ENCODE results near the gene ZNF367.

DNA sequence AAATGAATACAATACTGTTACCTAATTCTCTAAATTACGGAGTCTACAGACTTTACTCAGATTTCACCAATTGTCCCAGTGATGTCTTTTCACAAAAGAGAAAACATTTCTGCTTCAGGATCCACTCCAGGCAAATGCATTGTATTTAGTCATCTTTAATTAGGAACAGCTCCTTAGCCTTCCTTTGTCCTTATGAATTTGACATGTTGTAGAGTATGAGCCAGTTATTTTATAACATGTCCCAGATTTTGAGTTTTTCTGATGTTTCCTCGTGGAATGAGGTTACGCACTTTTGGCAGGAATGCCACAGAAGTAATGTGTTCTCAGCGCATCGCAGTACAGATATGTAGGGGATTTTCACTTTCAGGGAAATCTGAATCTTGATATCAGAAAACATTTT, 42.3 kb upstream of the ZNF367 start:
- TF ChIP-seq RCOR1 (IDR thresholded peaks at IDR 0.05; ENCODE audit: low read length) (no peak), GATA2 (CRISPR knock-in tag; IDR thresholded peaks at IDR 0.05) (no peak), GABPA (IDR thresholded peaks at IDR 0.05; ENCODE audit: low read depth) (no peak), MAX (IDR thresholded peaks at IDR 0.05; ENCODE audit: low read depth) (no peak), FOXJ3 (CRISPR knock-in tag; IDR thresholded peaks at IDR 0.05) (no peak), FOSL2 (IDR thresholded peaks at IDR 0.05; ENCODE audit: borderline replicate concordance, low read depth) (0 out of 2 replicates have a peak, but pooled peaks have one; percentile 22)
- TF ChIP-seq, protein P1, sequence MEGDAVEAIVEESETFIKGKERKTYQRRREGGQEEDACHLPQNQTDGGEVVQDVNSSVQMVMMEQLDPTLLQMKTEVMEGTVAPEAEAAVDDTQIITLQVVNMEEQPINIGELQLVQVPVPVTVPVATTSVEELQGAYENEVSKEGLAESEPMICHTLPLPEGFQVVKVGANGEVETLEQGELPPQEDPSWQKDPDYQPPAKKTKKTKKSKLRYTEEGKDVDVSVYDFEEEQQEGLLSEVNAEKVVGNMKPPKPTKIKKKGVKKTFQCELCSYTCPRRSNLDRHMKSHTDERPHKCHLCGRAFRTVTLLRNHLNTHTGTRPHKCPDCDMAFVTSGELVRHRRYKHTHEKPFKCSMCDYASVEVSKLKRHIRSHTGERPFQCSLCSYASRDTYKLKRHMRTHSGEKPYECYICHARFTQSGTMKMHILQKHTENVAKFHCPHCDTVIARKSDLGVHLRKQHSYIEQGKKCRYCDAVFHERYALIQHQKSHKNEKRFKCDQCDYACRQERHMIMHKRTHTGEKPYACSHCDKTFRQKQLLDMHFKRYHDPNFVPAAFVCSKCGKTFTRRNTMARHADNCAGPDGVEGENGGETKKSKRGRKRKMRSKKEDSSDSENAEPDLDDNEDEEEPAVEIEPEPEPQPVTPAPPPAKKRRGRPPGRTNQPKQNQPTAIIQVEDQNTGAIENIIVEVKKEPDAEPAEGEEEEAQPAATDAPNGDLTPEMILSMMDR (IDR thresholded peaks at IDR 0.05), result no peak
- TF ChIP-seq, protein P2, sequence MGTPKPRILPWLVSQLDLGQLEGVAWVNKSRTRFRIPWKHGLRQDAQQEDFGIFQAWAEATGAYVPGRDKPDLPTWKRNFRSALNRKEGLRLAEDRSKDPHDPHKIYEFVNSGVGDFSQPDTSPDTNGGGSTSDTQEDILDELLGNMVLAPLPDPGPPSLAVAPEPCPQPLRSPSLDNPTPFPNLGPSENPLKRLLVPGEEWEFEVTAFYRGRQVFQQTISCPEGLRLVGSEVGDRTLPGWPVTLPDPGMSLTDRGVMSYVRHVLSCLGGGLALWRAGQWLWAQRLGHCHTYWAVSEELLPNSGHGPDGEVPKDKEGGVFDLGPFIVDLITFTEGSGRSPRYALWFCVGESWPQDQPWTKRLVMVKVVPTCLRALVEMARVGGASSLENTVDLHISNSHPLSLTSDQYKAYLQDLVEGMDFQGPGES (IDR thresholded peaks at IDR 0.05; ENCODE audit: low read depth, low read length), result no peak
- TF ChIP-seq, protein P3, sequence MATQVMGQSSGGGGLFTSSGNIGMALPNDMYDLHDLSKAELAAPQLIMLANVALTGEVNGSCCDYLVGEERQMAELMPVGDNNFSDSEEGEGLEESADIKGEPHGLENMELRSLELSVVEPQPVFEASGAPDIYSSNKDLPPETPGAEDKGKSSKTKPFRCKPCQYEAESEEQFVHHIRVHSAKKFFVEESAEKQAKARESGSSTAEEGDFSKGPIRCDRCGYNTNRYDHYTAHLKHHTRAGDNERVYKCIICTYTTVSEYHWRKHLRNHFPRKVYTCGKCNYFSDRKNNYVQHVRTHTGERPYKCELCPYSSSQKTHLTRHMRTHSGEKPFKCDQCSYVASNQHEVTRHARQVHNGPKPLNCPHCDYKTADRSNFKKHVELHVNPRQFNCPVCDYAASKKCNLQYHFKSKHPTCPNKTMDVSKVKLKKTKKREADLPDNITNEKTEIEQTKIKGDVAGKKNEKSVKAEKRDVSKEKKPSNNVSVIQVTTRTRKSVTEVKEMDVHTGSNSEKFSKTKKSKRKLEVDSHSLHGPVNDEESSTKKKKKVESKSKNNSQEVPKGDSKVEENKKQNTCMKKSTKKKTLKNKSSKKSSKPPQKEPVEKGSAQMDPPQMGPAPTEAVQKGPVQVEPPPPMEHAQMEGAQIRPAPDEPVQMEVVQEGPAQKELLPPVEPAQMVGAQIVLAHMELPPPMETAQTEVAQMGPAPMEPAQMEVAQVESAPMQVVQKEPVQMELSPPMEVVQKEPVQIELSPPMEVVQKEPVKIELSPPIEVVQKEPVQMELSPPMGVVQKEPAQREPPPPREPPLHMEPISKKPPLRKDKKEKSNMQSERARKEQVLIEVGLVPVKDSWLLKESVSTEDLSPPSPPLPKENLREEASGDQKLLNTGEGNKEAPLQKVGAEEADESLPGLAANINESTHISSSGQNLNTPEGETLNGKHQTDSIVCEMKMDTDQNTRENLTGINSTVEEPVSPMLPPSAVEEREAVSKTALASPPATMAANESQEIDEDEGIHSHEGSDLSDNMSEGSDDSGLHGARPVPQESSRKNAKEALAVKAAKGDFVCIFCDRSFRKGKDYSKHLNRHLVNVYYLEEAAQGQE (IDR thresholded peaks at IDR 0.05; ENCODE audit: low read depth, low read length), result no peak
